ENCODE data around the gene PCSK2. TPM values are rescaled to one million over a fixed set of nuclear protein-coding genes. Genes with fewer than 3 reads are reported as not detected.

Gene PCSK2
- total RNA-seq, 4 donors from 2014 or later: 0.29 TPM; not detected in 3

- Histone ChIP-seq H3K4me1 (peaks cover 0 to 11% of the 10 kb centered on the region in 2 donors), H3K27ac (no peak overlapping the region), H3K4me3 (no peak overlapping the region), H3K36me3 (no peaks in the 10 kb centered on the region), H3K27me3 (no peaks in the 10 kb centered on the region), H3K9me3 (no peaks in the 10 kb centered on the region)
- ATAC-seq (no peak), DNase-seq (no peak)
- TF ChIP-seq CTCF (IDR thresholded peaks at IDR 0.05 in 4 of 5, conservative IDR thresholded peaks at IDR 0.05 in 1 of 5): no peak
- TF ChIP-seq POLR2A (IDR thresholded peaks at IDR 0.05): no peak
- intact Hi-C loops (cut with DNase I; ENCODE audit: low total_unique reads) (no loop called here), in situ Hi-C loops (cut with MboI; ENCODE audit: low sequenced_read_pairs in 4 of 4) (loop anchor here in 2 of 4 donors (25.0 kb wide), 2 partner anchors 394 to 744 kb away; no protein-coding TSS in a partner anchor)
Observed at GRCh38 chr20:17518339-17519052, 291.7 kb downstream of the PCSK2 start.

GRCh38 chr20:17519606-17520285, 292.9 kb downstream of the PCSK2 start:
- intact Hi-C loops (cut with DNase I; ENCODE audit: low total_unique reads) (no loop called here), in situ Hi-C loops (cut with MboI; ENCODE audit: low sequenced_read_pairs in 4 of 4) (loop anchor here in 2 of 4 donors (25.0 kb wide), 2 partner anchors 393 to 743 kb away; no protein-coding TSS in a partner anchor)
- Histone ChIP-seq H3K4me3 (no peak overlapping the region), H3K27ac (no peak overlapping the region), H3K4me1 (peaks cover 0 to 14% of the 10 kb centered on the region in 2 donors), H3K36me3 (no peaks in the 10 kb centered on the region), H3K27me3 (no peaks in the 10 kb centered on the region), H3K9me3 (no peaks in the 10 kb centered on the region)
- DNase-seq (no peak), ATAC-seq (no peak)
- TF ChIP-seq CTCF (IDR thresholded peaks at IDR 0.05 in 4 of 5, conservative IDR thresholded peaks at IDR 0.05 in 1 of 5) (no peak), POLR2A (IDR thresholded peaks at IDR 0.05) (no peak)

GRCh38 chr20:17520583-17520982, 293.7 kb downstream of the PCSK2 start:
- intact Hi-C loops (cut with DNase I; ENCODE audit: low total_unique reads): no loop called here

GRCh38 chr20:17522528-17522927, 295.7 kb downstream of the PCSK2 start:
- Histone ChIP-seq H3K27ac (no peak overlapping the region), H3K36me3 (no peaks in the 10 kb centered on the region), H3K4me3 (no peak overlapping the region), H3K9me3 (no peaks in the 10 kb centered on the region), H3K27me3 (no peaks in the 10 kb centered on the region), H3K4me1 (peaks cover 0 to 14% of the 10 kb centered on the region in 2 donors)
- TF ChIP-seq POLR2A (IDR thresholded peaks at IDR 0.05) (no peak), CTCF (IDR thresholded peaks at IDR 0.05 in 4 of 5, conservative IDR thresholded peaks at IDR 0.05 in 1 of 5) (no peak)
- in situ Hi-C loops (cut with MboI; ENCODE audit: low sequenced_read_pairs in 4 of 4): loop anchor here in 2 of 4 donors (25.0 kb wide), 2 partner anchors 390 to 740 kb away; no protein-coding TSS in a partner anchor
- DNase-seq (no peak), ATAC-seq (no peak)
- intact Hi-C loops (cut with DNase I; ENCODE audit: low total_unique reads): no loop called here

More at GRCh38 chr20:17520583-17520982, 293.7 kb downstream of the PCSK2 start:
- no peak for DNase-seq
- no peak overlapping the region for H3K27ac ChIP-seq
- no peak overlapping the region for H3K4me3 ChIP-seq
- no peak for ATAC-seq
- H3K36me3 ChIP-seq: no peaks in the 10 kb centered on the region
- in situ Hi-C loops (cut with MboI; ENCODE audit: low sequenced_read_pairs in 4 of 4): loop anchor here in 2 of 4 donors (25.0 kb wide), 2 partner anchors 392 to 742 kb away; no protein-coding TSS in a partner anchor
- no peaks in the 10 kb centered on the region for H3K27me3 ChIP-seq
- H3K9me3 ChIP-seq: no peaks in the 10 kb centered on the region
- TF ChIP-seq POLR2A (IDR thresholded peaks at IDR 0.05) (no peak), CTCF (IDR thresholded peaks at IDR 0.05 in 4 of 5, conservative IDR thresholded peaks at IDR 0.05 in 1 of 5) (no peak)
- H3K4me1 ChIP-seq: peaks cover 0 to 14% of the 10 kb centered on the region in 2 donors
